Left lobe of liver (tissue), 2 donors: ENCODE measurements around the gene TMEM176B. TPM values are rescaled to one million over a fixed set of nuclear protein-coding genes. Genes with fewer than 3 reads are reported as not detected.

Source experiments
- ATAC-seq: fragments of 200-7000 bp; cut with Tn5 transposase; one replicate; pipeline ENCODE4 v1.9.1; 2020; ENCODE audit warnings: mild to moderate bottlenecking, moderate library complexity
- DNase-seq: peaks from one replicate; pipeline ENCODE4 v3.0.0-alpha.2; 2020; ENCODE audit warnings: low spot score
- total RNA-seq: library from RNA; stranded (reverse); gene quantifications from one replicate; pipeline ENCODE4 v1.2.1, GENCODE V29; 2021
- donor health status: DM: no; HTN: no; CAD: no; lungs with moderate emphysema.
- donor health status: DM: no; HTN: yes; CAD: no.

TMEM176B gene
- total RNA-seq, 1 donor from 2014 or later: 906 TPM

- no peak for ATAC-seq
- DNase-seq: no peak
Measured at GRCh38 chr7:150823484-150824126, 23.4 kb upstream of the TMEM176B start.

- DNase-seq (no peak), ATAC-seq (no peak)
Measured at GRCh38 chr7:150823043-150823442, 22.9 kb upstream of the TMEM176B start.

GRCh38 chr7:150820578-150821198 lies 20.5 kb upstream of the TMEM176B start:
- DNase-seq (no peak), ATAC-seq (peak; percentile 23)

GRCh38 chr7:150820148-150820547 lies 20.0 kb upstream of the TMEM176B start:
- ATAC-seq: peak; percentile 23
- DNase-seq: no peak

- ATAC-seq (no peak), DNase-seq (no peak)
Measured at GRCh38 chr7:150818971-150819370, 18.8 kb upstream of the TMEM176B start.

GRCh38 chr7:150814328-150815001 lies 14.3 kb upstream of the TMEM176B start:
- ATAC-seq (no peak), DNase-seq (no peak)

GRCh38 chr7:150807616-150808438 lies 7.7 kb upstream of the TMEM176B start:
- ATAC-seq: peak; percentile 52
- peak; percentile 87 for DNase-seq

GRCh38 chr7:150806863-150807262 lies 6.7 kb upstream of the TMEM176B start:
- ATAC-seq (no peak), DNase-seq (no peak)

DNA sequence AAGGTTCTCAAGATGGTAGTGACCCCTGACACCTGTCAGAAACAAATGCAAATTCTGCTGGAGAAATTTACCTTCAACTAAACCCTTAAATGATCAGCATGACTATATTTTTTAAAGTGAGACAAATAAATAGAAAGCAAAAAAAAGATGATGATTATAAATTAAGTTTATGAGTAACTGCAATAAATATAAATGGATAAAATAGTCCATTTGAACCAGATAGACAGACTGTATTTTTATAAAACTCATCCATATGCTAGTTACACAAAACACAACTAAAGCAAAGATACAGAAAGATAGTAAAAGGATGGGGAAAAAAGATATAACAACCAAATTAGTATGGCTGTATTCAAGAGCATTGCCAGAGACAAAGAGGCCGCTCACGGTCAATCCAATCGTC lies 6.3 kb upstream of the TMEM176B start:
- ATAC-seq: no peak

GRCh38 chr7:150805864-150806263 lies 5.7 kb upstream of the TMEM176B start:
- no peak for ATAC-seq
- DNase-seq: no peak

More for the DNA sequence above, 6.3 kb upstream of the TMEM176B start:
- no peak for DNase-seq

DNA sequence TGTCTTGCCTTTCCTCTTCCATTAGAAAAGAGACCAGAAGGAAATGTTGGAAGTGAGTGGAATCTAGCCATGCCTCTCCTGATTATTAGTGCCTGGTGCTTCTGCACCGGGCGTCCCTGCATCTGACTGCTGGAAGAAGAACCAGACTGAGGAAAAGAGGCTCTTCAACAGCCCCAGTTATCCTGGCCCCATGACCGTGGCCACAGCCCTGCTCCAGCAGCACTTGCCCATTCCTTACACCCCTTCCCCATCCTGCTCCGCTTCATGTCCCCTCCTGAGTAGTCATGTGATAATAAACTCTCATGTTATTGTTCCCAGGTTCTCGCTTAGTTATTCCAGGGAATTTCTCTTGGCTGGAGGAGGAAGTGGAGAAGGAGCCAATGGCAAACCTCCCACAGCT lies 4.6 kb upstream of the TMEM176B start:
- ATAC-seq (no peak), DNase-seq (no peak)

DNA sequence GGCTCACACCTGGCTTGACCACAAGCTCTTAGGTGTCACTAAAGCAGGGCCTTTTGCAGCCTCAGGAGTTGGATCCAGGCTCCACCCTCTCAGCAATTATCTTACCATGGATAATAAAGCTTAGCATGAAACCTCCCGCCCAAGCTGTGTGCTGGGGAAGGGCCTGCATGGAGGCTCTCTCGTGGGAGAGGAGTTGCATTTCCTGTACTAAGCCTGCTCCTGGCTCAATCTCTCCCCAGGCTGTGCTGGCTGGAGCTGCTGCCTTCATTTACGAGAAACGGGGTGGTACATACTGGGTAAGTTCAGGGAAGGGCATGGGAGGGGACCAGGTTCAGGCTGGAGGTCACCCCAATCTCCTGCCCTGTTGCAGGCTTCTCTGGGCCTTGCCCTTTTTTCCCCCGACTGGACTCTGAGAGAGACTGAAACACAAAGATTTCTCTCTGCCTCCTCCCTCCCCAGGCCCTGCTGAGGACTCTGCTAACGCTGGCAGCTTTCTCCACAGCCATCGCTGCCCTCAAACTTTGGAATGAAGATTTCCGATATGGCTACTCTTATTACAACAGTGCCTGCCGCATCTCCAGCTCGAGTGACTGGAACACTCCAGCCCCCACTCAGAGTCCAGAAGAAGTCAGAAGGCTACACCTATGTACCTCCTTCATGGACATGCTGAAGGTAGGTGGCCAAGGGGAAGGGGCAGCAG lies 3.1 kb upstream of the TMEM176B start:
- DNase-seq: no peak

DNA sequence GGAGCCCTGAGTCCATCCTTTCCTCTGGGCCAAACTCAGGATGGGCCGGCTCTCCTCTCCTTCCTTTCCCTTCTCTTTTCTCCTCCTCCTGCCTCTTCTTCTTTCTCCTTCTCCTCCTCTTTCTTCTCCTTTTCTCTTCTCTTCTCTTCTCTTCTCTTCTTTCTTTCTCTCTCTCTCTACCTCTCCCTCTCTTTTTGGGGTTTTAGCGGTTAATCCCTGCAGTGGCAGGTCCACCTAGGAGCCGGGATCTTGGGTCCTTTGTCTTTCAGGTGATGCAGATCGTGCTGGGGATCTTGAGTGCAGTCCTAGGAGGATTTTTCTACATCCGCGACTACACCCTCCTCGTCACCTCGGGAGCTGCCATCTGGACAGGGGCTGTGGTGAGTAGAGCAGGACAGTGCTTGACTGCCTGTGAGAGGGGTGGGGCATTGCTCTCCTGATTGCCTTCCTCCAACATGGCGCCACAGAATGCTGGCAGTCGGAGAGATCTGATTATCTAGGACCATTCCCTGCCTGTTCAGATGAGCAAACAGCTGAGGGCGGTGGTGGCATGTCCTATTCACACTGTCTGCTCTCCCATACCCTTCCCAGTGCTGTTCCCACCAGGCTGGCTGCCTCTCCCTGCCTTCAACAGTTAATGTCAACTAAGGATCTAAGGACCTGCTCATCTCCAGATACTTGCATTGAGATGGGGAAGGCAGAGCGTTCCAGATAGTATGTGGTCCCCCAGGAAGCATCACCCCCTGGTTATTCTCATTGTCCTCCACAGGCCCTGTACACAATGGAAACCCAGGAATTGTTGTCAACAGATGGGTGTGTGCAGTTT lies 2.0 kb upstream of the TMEM176B start:
- peak; percentile 14 for ATAC-seq
- DNase-seq: no peak

More for the DNA sequence above, 3.1 kb upstream of the TMEM176B start:
- ATAC-seq: no peak

DNA sequence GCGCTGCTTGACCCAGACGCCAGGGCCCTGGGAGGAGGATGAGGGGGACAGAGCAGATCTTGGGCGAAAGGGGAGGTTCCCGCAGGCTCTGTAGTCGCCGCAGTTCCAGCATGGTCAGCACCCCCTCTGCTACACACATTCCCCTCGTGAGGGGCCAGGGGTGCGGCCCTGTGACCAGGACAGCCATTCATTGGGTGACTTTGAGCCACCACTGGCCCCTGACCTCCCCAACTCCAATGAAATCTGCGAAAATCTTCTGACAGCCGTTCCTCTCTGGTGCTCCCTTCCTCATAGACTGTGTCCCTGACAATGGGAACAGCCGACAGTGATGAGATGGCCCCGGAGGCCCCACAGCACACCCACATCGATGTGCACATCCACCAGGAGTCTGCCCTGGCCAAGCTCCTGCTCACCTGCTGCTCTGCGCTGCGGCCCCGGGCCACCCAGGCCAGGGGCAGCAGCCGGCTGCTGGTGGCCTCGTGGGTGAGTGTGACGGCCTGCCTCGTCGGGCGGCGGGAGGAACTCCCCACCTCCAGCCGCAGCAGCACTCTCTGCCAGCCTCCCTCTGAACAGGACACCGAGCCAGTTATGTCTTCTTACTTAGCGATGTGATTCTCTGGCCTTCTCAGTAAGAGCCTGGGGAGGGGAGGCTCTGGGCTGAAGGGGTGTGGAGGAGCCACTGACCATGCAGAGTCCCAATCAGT lies 1.2 kb upstream of the TMEM176B start:
- DNase-seq: no peak

DNA sequence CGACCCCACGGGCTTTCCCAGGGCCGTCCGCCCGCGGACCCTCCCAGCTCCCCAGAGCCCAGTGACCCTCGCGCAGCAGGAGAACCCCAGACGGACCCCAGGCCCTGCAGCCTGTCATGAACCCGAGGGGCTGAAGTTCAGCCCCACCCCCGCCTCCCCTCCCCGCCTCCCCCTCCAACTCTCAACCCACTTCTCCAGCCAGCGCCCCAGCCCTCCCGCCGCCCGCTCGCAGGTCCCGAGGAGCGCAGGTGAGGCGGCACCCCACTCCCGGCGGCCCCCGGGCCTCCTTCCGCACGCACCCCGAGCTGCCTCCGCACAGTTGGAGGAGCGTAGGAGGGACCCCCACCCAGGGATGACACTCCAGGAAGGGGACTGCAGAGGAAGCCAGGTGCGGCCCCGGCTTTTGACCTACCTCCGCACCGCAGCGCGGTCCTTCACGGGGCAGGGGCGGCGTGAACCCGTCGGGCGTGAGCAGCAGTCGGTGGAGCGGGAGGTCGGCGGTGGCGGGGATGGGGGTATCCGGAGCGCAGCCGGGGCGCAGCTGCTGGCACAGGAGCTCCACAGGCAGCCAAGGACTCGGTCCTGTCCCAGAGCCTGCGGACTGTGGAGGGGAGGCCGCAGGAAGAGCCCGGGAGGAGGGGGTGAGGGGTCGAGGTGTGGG lies 547 bp upstream of the TMEM176B start, which contains the start of gene TMEM176A:
TSS of gene TMEM176A (plus strand) at position 189 of the 661 bp plus-strand sequence. CDS start 782 bp downstream, outside the sequence.
- DNase-seq: peak; percentile 81
- peak; percentile 76 for ATAC-seq

More for the DNA sequence above, 1.2 kb upstream of the TMEM176B start:
- ATAC-seq: peak; percentile 26

DNA sequence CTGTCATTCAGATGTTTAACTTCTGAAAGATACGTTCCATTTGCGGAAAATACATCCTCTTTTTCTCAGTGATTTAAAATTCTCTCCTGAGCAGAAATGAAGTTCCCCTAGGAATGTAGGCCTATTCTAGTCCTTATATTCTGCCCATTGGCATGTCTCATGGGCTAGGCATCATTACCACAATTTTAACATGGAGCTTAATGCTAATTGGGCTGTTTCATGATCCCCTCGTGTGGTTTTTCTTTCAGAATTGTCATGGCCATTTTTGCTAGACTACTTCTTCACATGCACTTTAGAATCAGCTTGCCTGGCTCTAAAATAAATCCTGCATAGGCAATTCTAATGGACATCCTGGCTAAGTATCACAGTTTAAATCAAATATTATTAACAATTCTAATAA lies 1.0 kb downstream of the TMEM176B start:
- no peak for ATAC-seq
- no peak for DNase-seq

DNA sequence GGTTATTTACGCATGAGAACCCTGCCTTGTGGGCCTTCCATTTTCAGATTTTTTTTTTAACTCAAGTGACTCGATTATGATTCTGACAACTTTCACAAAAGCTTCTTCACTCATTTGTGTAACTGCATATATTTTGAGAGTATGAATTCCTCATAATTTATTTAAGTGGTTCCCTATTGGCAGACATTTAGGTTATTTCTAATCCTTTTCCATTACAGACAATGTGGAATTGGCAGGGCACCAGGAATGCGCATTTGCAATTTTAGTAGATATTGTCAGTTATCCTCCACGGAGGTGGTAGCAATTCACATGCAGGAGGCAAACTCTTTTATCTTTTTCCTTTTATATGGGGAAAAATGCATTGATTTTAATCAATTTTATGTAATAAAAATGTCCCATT lies 2.5 kb downstream of the TMEM176B start:
- no peak for ATAC-seq
- no peak for DNase-seq

DNA sequence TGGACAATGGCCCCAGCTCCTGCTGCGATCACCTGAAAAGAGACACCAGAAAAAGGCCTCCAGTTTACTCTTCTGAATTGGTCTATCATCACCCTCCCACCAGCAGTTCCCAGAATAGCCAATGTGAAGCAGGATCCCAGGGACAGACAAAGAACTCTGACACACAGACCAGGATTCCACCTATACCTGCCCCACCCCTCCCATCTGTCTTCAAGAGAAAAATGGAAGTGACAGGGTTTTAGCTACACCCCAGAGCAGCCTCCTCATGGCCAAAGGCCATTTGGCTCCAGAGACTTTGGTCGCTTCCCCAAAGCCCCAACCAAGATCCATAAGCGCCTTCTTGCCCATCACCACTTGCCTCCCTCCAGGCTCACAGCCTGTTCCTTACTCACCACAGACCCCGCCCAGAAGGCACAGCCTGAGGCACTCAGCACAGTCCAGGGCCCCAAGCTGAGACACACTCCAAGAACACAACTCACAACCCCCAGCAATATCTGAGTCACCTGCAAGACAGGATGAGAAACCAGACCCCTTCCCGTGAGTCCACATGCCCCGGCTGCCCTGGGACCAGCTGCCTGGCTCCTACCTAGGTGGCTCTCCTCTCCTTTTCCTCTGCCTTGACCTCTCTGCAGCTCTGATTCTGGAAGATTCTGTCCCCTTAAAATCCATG lies 6.5 kb downstream of the TMEM176B start:
- no peak for ATAC-seq
- no peak for DNase-seq
